ENCODE data around the gene PSMD1. TPM values are rescaled to one million over a fixed set of nuclear protein-coding genes. Genes with fewer than 3 reads are reported as not detected.

PSMD1 gene
- total and polyA plus RNA-seq, 2 donors (not counting 3 experiments of a cell fraction or from before 2014, with no cell fraction given) = 163 to 209 TPM

GRCh38 chr2:231133365-231134099 lies 76.9 kb downstream of the PSMD1 start:
- intact Hi-C loops (cut with micrococcal nuclease) = no loop called here
- BruUV-seq (replicated peaks) = no TSS peak
- ChIA-PET CTCF (interaction anchor here (0.6 to 1.4 kb wide), 2 partner anchors 12 to 15 kb away, joined by 3 to 5 read pairs; no protein-coding TSS in a partner anchor), POLR2A (no interaction called here)
- no peak overlapping the region for H2AFZ ChIP-seq (ENCODE audit: low read depth, low read length)
- H3K4me3 ChIP-seq (replicated peaks in 1 of 3; ENCODE audit: insufficient read depth in 1 of 3, low read depth in 1 of 3, low read length in 3 of 3) = no peak overlapping the region
- DNase-seq (ENCODE audit: low read depth, low spot score) (no peak), FAIRE-seq (no peak)
- H3K9me3 ChIP-seq (replicated peaks; ENCODE audit: control insufficient read depth, insufficient read depth, low read length) = no peaks in the 10 kb centered on the region
- TF ChIP-seq POLR2A (IDR thresholded peaks at IDR 0.05; ENCODE audit: low read depth, low read length) (no peak), CTCF (IDR thresholded peaks at IDR 0.05; ENCODE audit: extremely low read depth in 1 of 2, insufficient read depth in 1 of 2, low read depth in 1 of 2, low read length in 2 of 2) (no peak), EZH2 (IDR thresholded peaks at IDR 0.05; ENCODE audit: borderline replicate concordance, low read depth, low read length, severe bottlenecking) (no peak), GATA2 (IDR thresholded peaks at IDR 0.05; ENCODE audit: insufficient read depth, insufficient read length, low read depth, low read length) (no peak), JUN (IDR thresholded peaks at IDR 0.05; ENCODE audit: borderline replicate concordance, insufficient read depth, insufficient read length, low read depth) (no peak), MYC (IDR thresholded peaks at IDR 0.05; ENCODE audit: low read depth, low read length) (no peak), POLR2AphosphoS5 (IDR thresholded peaks at IDR 0.05; ENCODE audit: insufficient read depth, low read depth, low read length) (no peak), FOS (IDR thresholded peaks at IDR 0.05; ENCODE audit: borderline replicate concordance, insufficient read depth, low read length) (no peak)
- TF ChIP-seq, protein P1, sequence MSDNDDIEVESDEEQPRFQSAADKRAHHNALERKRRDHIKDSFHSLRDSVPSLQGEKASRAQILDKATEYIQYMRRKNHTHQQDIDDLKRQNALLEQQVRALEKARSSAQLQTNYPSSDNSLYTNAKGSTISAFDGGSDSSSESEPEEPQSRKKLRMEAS (IDR thresholded peaks at IDR 0.05; ENCODE audit: insufficient read depth, insufficient read length) = no peak
- H3K36me3 ChIP-seq (ENCODE audit: control insufficient read depth in 2 of 2, extremely low read depth in 1 of 2, insufficient read depth in 2 of 2, low read length in 2 of 2) = peaks cover 0 to under 1% of the 10 kb centered on the region in 2 experiments
- no peak overlapping the region for H3K9ac ChIP-seq (replicated peaks; ENCODE audit: extremely low read depth, insufficient read depth, low read length)
- no peak overlapping the region for H3K4me2 ChIP-seq (ENCODE audit: insufficient read depth, low read length)
- H4K20me1 ChIP-seq (replicated peaks; ENCODE audit: control insufficient read depth, extremely low read depth, insufficient read depth, low read length) = no peaks in the 10 kb centered on the region
- H3K27me3 ChIP-seq (ENCODE audit: control insufficient read depth in 2 of 2, insufficient read depth in 2 of 2, low read length in 2 of 2) = no peaks in the 10 kb centered on the region
- H3K4me1 ChIP-seq (ENCODE audit: control insufficient read depth, extremely low read depth, insufficient read depth, low read length) = peaks cover 33% of the 10 kb centered on the region
- no peak overlapping the region for H3K27ac ChIP-seq (ENCODE audit: insufficient read depth, low read depth, low read length)
- no peaks in the 10 kb centered on the region for H3K9me1 ChIP-seq (replicated peaks; ENCODE audit: control insufficient read depth, extremely low read depth, insufficient read depth, low read length)
- dilution Hi-C loops (cut with MboI; ENCODE audit: extremely low pct_ligation_motif_present, low sequenced_read_pairs) = no loop called here
- peaks cover 35% of the 10 kb centered on the region for H3K79me2 ChIP-seq (ENCODE audit: control insufficient read depth, insufficient read depth, low read length)
